Osteocyte (in vitro differentiated cells): Measurements from ENCODE around the gene LOX. TPM values are rescaled to one million over a fixed set of nuclear protein-coding genes. Genes with fewer than 3 reads are reported as not detected.

Source experiments
- DNase-seq: peaks from one replicate; pipeline ENCODE4 v3.0.0; 2021; ENCODE audit warnings: mixed read lengths; ENCODE audit not compliant: unreplicated experiment; ENCODE audit errors: extremely low spot score
- H3K27ac Mint-ChIP-seq: one replicate; pipeline ENCODE4 v1.8.0; 2021; ENCODE audit warnings: mild to moderate bottlenecking, mixed read lengths; ENCODE audit not compliant: unreplicated experiment
- H3K27me3 Mint-ChIP-seq: one replicate; pipeline ENCODE4 v1.8.0; 2021; ENCODE audit warnings: mixed read lengths; ENCODE audit not compliant: unreplicated experiment
- H3K36me3 Mint-ChIP-seq: one replicate; pipeline ENCODE4 v1.8.0; 2021; ENCODE audit warnings: mixed read lengths; ENCODE audit not compliant: unreplicated experiment
- H3K4me1 Mint-ChIP-seq: one replicate; pipeline ENCODE4 v1.8.0; 2021; ENCODE audit warnings: mixed read lengths; ENCODE audit not compliant: unreplicated experiment
- H3K4me3 Mint-ChIP-seq: one replicate; pipeline ENCODE4 v1.8.0; 2021; ENCODE audit warnings: mild to moderate bottlenecking, moderate library complexity, mixed read lengths; ENCODE audit not compliant: unreplicated experiment
- H3K9me3 Mint-ChIP-seq: one replicate; pipeline ENCODE4 v1.8.0; 2021; ENCODE audit warnings: mixed read lengths; ENCODE audit not compliant: unreplicated experiment
- CTCF ChIP-seq: fragments of 200-600 bp; sonication (generic); IDR thresholded peaks from 2 replicates; pipeline ENCODE4 v1.5.0; 2021; ENCODE audit warnings: antibody characterized with exemption, mild to moderate bottlenecking, moderate library complexity
- total RNA-seq: library from RNA; stranded (reverse); gene quantifications from 2 replicates; pipeline ENCODE4 v1.2.1, GENCODE V29; 2021

LOX gene
- total RNA-seq, 1 donor from 2014 or later, result 72.0 TPM

DNA sequence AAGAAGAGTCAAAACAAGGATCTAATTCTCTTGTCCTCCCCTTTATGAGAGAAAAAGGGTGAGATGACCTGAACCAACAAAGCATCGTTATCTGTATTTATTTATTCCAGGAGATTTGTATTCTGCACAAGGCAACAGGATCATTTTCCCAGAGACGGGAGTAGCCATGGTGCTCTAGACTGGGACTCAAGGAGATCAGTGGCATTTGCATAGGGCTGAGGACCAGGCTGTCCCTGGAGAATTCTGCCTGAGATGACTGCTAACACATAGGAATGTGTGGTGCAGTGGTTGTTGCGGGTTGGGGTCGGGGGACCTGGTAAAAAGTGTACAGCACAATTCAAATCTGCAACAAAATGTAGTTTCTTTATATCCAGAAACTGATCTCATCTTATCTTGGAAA is 29.0 kb upstream of the LOX start:
- H3K36me3 Mint-ChIP-seq, result no peaks in the 10 kb centered on the region
- no peak overlapping the region for H3K4me3 Mint-ChIP-seq
- no peak for DNase-seq
- H3K27me3 Mint-ChIP-seq, result no peaks in the 10 kb centered on the region
- H3K9me3 Mint-ChIP-seq, result no peaks in the 10 kb centered on the region
- H3K27ac Mint-ChIP-seq, result no peak overlapping the region
- TF ChIP-seq CTCF, result no peak
- H3K4me1 Mint-ChIP-seq, result peaks cover 6% of the 10 kb centered on the region

- no peak for DNase-seq
- Mint-ChIP-seq H3K36me3 (no peaks in the 10 kb centered on the region), H3K27me3 (no peaks in the 10 kb centered on the region), H3K4me3 (no peak overlapping the region), H3K4me1 (peaks cover 6% of the 10 kb centered on the region), H3K9me3 (no peaks in the 10 kb centered on the region), H3K27ac (no peak overlapping the region)
- no peak for TF ChIP-seq CTCF
These were observed 27.9 kb upstream of the LOX start for GRCh38 chr5:122105909-122106308.

GRCh38 chr5:122102825-122103224 is 24.8 kb upstream of the LOX start:
- DNase-seq, result no peak
- H3K9me3 Mint-ChIP-seq, result no peaks in the 10 kb centered on the region
- TF ChIP-seq CTCF, result no peak
- no peaks in the 10 kb centered on the region for H3K27me3 Mint-ChIP-seq
- H3K27ac Mint-ChIP-seq, result peak overlapping the region; percentile 18
- peaks cover 13% of the 10 kb centered on the region for H3K4me1 Mint-ChIP-seq
- H3K4me3 Mint-ChIP-seq, result no peak overlapping the region
- H3K36me3 Mint-ChIP-seq, result no peaks in the 10 kb centered on the region

DNA sequence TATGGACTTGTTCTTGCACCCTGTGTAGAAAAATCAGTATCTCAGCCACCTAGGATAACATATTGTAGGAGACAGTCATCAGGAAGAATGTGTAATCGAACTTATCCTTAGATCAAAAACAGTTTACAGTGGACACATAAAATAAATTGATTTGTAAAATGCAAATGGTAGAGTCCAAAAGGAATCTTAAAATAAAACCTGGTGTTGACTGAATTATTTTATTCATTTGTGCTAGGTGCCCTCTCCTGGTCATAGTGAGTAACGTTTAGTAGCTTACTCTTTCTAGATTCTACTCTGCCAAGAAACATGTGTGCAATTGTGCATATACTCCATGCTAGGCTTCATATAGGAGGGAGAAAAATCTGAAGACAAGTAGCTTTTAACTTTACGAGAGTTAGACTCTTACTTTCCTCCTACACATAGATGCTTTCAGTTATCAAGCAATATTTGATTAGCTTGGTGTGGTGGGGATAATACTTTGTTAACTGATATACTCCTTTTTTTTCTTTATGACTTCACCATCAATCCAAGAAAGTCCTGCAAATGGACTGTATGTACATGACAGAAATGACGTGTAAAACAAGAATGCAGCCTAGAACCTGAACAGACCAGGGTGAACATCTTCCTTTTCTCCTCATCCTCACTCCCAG is 23.7 kb upstream of the LOX start:
- no peaks in the 10 kb centered on the region for H3K27me3 Mint-ChIP-seq
- peak; percentile 69 for TF ChIP-seq CTCF
- H3K36me3 Mint-ChIP-seq, result no peaks in the 10 kb centered on the region
- no peak overlapping the region for H3K27ac Mint-ChIP-seq
- no peak for DNase-seq
- H3K4me3 Mint-ChIP-seq, result no peak overlapping the region
- peaks cover 13% of the 10 kb centered on the region for H3K4me1 Mint-ChIP-seq
- no peaks in the 10 kb centered on the region for H3K9me3 Mint-ChIP-seq

DNA sequence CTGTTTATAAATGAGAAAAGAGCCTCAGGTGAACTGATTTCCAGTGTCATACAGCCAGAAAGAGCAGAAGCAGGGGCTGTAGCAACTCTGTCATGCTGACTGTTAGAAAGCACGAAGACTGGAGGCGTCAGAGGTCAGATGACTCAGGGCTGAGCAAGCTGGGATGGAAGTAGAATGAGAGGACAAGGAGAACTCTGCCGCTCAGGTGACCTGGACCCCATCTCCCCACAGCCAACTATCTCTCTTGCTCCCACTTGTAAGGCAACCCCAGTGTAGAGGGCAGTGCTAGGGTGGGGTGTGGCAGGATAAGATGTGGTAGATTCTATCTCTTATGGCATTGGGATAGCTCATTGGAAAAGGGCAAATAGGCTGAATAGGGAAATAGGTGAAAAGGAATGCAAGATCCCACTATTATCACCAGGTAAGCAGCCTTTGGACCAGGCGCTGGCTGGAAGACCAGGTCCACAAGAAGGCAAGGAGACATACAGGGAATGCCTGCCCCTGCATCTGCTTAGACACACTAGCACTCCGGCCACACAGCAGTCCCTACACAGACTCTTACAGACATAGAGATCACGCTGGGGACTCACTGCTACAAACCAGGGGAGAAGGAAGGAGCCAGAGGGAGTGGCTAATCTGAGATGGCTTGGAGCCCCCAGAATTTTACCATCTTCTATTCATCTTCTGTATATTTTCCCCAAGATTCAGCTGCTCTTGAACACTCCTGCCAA is 21.2 kb upstream of the LOX start:
- Mint-ChIP-seq H3K27me3 (no peaks in the 10 kb centered on the region), H3K4me3 (no peak overlapping the region), H3K9me3 (no peaks in the 10 kb centered on the region), H3K27ac (no peak overlapping the region), H3K36me3 (no peaks in the 10 kb centered on the region), H3K4me1 (peaks cover 22% of the 10 kb centered on the region)
- no peak for TF ChIP-seq CTCF
- no peak for DNase-seq
